ENCODE data around the gene POU3F3. TPM values are rescaled to one million over a fixed set of nuclear protein-coding genes. Genes with fewer than 3 reads are reported as not detected.

The POU3F3 gene
- total RNA-seq, 1 donor = under 0.01 TPM

GRCh38 chr2:104818264-104818663 lies 35.7 kb upstream of the POU3F3 start:
- H4K20me1 ChIP-seq (ENCODE audit: insufficient read depth, low read length) = no peaks in the 10 kb centered on the region
- no peaks in the 10 kb centered on the region for H3K4me1 ChIP-seq (ENCODE audit: insufficient read depth, low read length)
- no peak overlapping the region for H3K27ac ChIP-seq (ENCODE audit: low read depth, low read length)
- H3K4me3 ChIP-seq (ENCODE audit: insufficient read depth, low read length) = no peak overlapping the region
- H3K9me3 ChIP-seq (ENCODE audit: low read depth, low read length) = no peaks in the 10 kb centered on the region
- no peaks in the 10 kb centered on the region for H3K27me3 ChIP-seq (ENCODE audit: insufficient read depth, low read length)
- H3K79me2 ChIP-seq (ENCODE audit: insufficient read depth, low read length) = no peaks in the 10 kb centered on the region
- TF ChIP-seq CTCF (IDR thresholded peaks at IDR 0.05; ENCODE audit: extremely low read depth, low read depth, low read length) = no peak
- no peaks in the 10 kb centered on the region for H3K36me3 ChIP-seq (ENCODE audit: insufficient read depth, low read length)
- DNase-seq (ENCODE audit: insufficient read length, low spot score, missing footprints) = no peak
- H3K4me2 ChIP-seq (ENCODE audit: insufficient read depth, low read length) = no peak overlapping the region
- no peak overlapping the region for H2AFZ ChIP-seq (ENCODE audit: low read length)

GRCh38 chr2:104820126-104820525 lies 33.8 kb upstream of the POU3F3 start:
- no peaks in the 10 kb centered on the region for H3K36me3 ChIP-seq (ENCODE audit: insufficient read depth, low read length)
- H3K27me3 ChIP-seq (ENCODE audit: insufficient read depth, low read length) = no peaks in the 10 kb centered on the region
- H3K4me1 ChIP-seq (ENCODE audit: insufficient read depth, low read length) = no peaks in the 10 kb centered on the region
- H3K4me3 ChIP-seq (ENCODE audit: insufficient read depth, low read length) = no peak overlapping the region
- DNase-seq (ENCODE audit: insufficient read length, low spot score, missing footprints) = no peak
- no peaks in the 10 kb centered on the region for H3K9me3 ChIP-seq (ENCODE audit: low read depth, low read length)
- no peak for TF ChIP-seq CTCF (IDR thresholded peaks at IDR 0.05; ENCODE audit: extremely low read depth, low read depth, low read length)
- no peak overlapping the region for H3K27ac ChIP-seq (ENCODE audit: low read depth, low read length)
- no peak overlapping the region for H3K4me2 ChIP-seq (ENCODE audit: insufficient read depth, low read length)
- H3K79me2 ChIP-seq (ENCODE audit: insufficient read depth, low read length) = no peaks in the 10 kb centered on the region
- no peak overlapping the region for H2AFZ ChIP-seq (ENCODE audit: low read length)
- H4K20me1 ChIP-seq (ENCODE audit: insufficient read depth, low read length) = no peaks in the 10 kb centered on the region

GRCh38 chr2:104825124-104825865 lies 28.6 kb upstream of the POU3F3 start:
- Histone ChIP-seq H3K27me3 (ENCODE audit: insufficient read depth, low read length) (no peaks in the 10 kb centered on the region), H3K79me2 (ENCODE audit: insufficient read depth, low read length) (no peaks in the 10 kb centered on the region), H3K4me1 (ENCODE audit: insufficient read depth, low read length) (no peaks in the 10 kb centered on the region), H3K36me3 (ENCODE audit: insufficient read depth, low read length) (no peaks in the 10 kb centered on the region), H4K20me1 (ENCODE audit: insufficient read depth, low read length) (no peaks in the 10 kb centered on the region), H3K9me3 (ENCODE audit: low read depth, low read length) (no peaks in the 10 kb centered on the region), H3K27ac (ENCODE audit: low read depth, low read length) (no peak overlapping the region), H2AFZ (ENCODE audit: low read length) (no peak overlapping the region), H3K4me2 (ENCODE audit: insufficient read depth, low read length) (no peak overlapping the region), H3K4me3 (ENCODE audit: insufficient read depth, low read length) (no peak overlapping the region)
- no peak for DNase-seq (ENCODE audit: insufficient read length, low spot score, missing footprints)
- no peak for TF ChIP-seq CTCF (IDR thresholded peaks at IDR 0.05; ENCODE audit: extremely low read depth, low read depth, low read length)

- H4K20me1 ChIP-seq (ENCODE audit: insufficient read depth, low read length) = no peaks in the 10 kb centered on the region
- no peaks in the 10 kb centered on the region for H3K27me3 ChIP-seq (ENCODE audit: insufficient read depth, low read length)
- DNase-seq (ENCODE audit: insufficient read length, low spot score, missing footprints) = no peak
- H3K27ac ChIP-seq (ENCODE audit: low read depth, low read length) = no peak overlapping the region
- H3K36me3 ChIP-seq (ENCODE audit: insufficient read depth, low read length) = no peaks in the 10 kb centered on the region
- no peaks in the 10 kb centered on the region for H3K9me3 ChIP-seq (ENCODE audit: low read depth, low read length)
- no peak for TF ChIP-seq CTCF (IDR thresholded peaks at IDR 0.05; ENCODE audit: extremely low read depth, low read depth, low read length)
- no peak overlapping the region for H3K4me3 ChIP-seq (ENCODE audit: insufficient read depth, low read length)
- no peak overlapping the region for H2AFZ ChIP-seq (ENCODE audit: low read length)
- no peaks in the 10 kb centered on the region for H3K4me1 ChIP-seq (ENCODE audit: insufficient read depth, low read length)
- H3K79me2 ChIP-seq (ENCODE audit: insufficient read depth, low read length) = no peaks in the 10 kb centered on the region
- no peak overlapping the region for H3K4me2 ChIP-seq (ENCODE audit: insufficient read depth, low read length)
Observed at GRCh38 chr2:104826016-104826415, 27.9 kb upstream of the POU3F3 start.
